Stomach (tissue), 9 donors: Measurements from ENCODE around the gene CNR1. TPM values are rescaled to one million over a fixed set of nuclear protein-coding genes. Genes with fewer than 3 reads are reported as not detected.

Experiments used
- DNase-seq, 2 donors: peaks; one replicate each; pipeline versions ENCODE4 v3.0.0 to v3.0.0-alpha.2; 2013 to 2019
- H3K27ac ChIP-seq, 5 donors: fragments of 200-600 bp in 4 of 5; sonication (generic) in 4 of 5; one replicate each; pipeline ENCODE4 v1.5.1; 2013 to 2019; ENCODE audit warnings: mild to moderate bottlenecking in 1 of 5, moderate library complexity in 1 of 5
- H3K27me3 ChIP-seq, 3 donors: fragments of 200-600 bp; sonication (generic); one replicate each; pipeline ENCODE4 v1.5.1; 2017 to 2019; ENCODE audit warnings: mixed run types in 1 of 3
- H3K36me3 ChIP-seq, 4 donors: fragments of 200-600 bp; sonication (generic); 1 replicate in 3 of 4; 2 replicates in 1 of 4; pipeline ENCODE4 v1.5.1; 2016 to 2019
- H3K4me1 ChIP-seq, 4 donors: fragments of 200-600 bp; sonication (generic); one replicate each; pipeline ENCODE4 v1.5.1; 2016 to 2019
- H3K4me3 ChIP-seq, 4 donors: fragments of 200-600 bp; sonication (generic) in 3 of 4; one replicate each; pipeline ENCODE4 v1.5.1; 2016 to 2019; ENCODE audit warnings: mild to moderate bottlenecking in 1 of 4
- H3K9me3 ChIP-seq, 4 donors: fragments of 200-600 bp; sonication (generic); one replicate each; pipeline ENCODE4 v1.5.1; 2016 to 2019
- CTCF ChIP-seq, 7 experiments: fragments of 450-650 bp in 4 of 7; fragments of 200-600 bp in 3 of 7; sonication (generic) in 3 of 7; IDR thresholded peaks; one replicate each; pipeline ENCODE4 v1.5.1; 2016 to 2019; ENCODE audit warnings: antibody characterized with exemption in 7 of 7, control low read depth in 2 of 7, mild to moderate bottlenecking in 1 of 7
- EP300 ChIP-seq: sonication (generic); formaldehyde crosslinking; IDR thresholded peaks from one replicate; pipeline ENCODE4 v1.6.1; 2017; ENCODE audit warnings: antibody characterized with exemption
- POLR2A ChIP-seq, 4 donors: fragments of 450-650 bp; IDR thresholded peaks; one replicate each; pipeline ENCODE4 v1.6.1; 2016; ENCODE audit warnings: antibody characterized with exemption in 4 of 4, control low read depth in 2 of 4, mild to moderate bottlenecking in 1 of 4, moderate library complexity in 1 of 4
- POLR2AphosphoS5 ChIP-seq, 3 donors: sonication (generic); formaldehyde crosslinking; IDR thresholded peaks; one replicate each; pipeline ENCODE4 v1.6.1; 2016; ENCODE audit warnings: antibody characterized with exemption in 3 of 3
- WGBS, 5 donors: extraction: QIAGEN DNeasy Blood & Tissue Kit in 3 of 5; methylation state at CpG; one replicate each; pipeline versions ENCODE4 v1.1.5 to v1.1.7; 2013 to 2018; 5-methylcytosine and 5-hydroxymethylcytosine counted together
- intact Hi-C: fragments of 100-400 bp; cut with DNase I; formaldehyde crosslinking; loops from one replicate; pipeline ENCODE4 v1.15.1; 2023; ENCODE audit warnings: low total_unique reads
- polyA plus RNA-seq, 3 donors: library from polyadenylated mRNA; stranded (reverse); fragments of 200-250 nt; gene quantifications; one replicate each; pipeline ENCODE4 v1.2.3, GENCODE V29; 2013
- total RNA-seq, 5 donors: library from RNA; depleted of rRNA; stranded (reverse); fragments of >200 nt; gene quantifications; one replicate each; pipeline versions ENCODE4 v1.1.0 to v1.2.3, GENCODE V29; 2014 to 2016
- donor health status: healthy with polysubstance abuse.
- donor health status: Bipolar disorder and iron deficiency.
- donor health status: healthy.

The CNR1 gene
- total and polyA plus RNA-seq, 8 donors: 0.31 to 15.2 (median 4.2) TPM

GRCh38 chr6:88184921-88185320 lies 18.8 kb upstream of the CNR1 start:
- 81 to 89% (median 84%) methylated on average over 4 of the region's 4 CpGs for whole genome bisulfite sequencing, 5 donors
- Histone ChIP-seq H3K36me3 (no peaks in the 10 kb centered on the region), H3K27ac (no peak overlapping the region), H3K4me3 (no peak overlapping the region), H3K4me1 (no peaks in the 10 kb centered on the region), H3K27me3 (peaks cover 0 to 8% (median 0%) of the 10 kb centered on the region in 3 donors), H3K9me3 (peaks cover 0 to 9% (median 4%) of the 10 kb centered on the region in 4 donors)
- DNase-seq: no peak
- TF ChIP-seq EP300 (no peak), CTCF (IDR thresholded peaks at IDR 0.05) (no peak), POLR2A (IDR thresholded peaks at IDR 0.05) (no peak), POLR2AphosphoS5 (IDR thresholded peaks at IDR 0.05) (no peak)
- intact Hi-C loops: no loop called here

GRCh38 chr6:88183471-88183870 lies 17.3 kb upstream of the CNR1 start:
- WGBS, 5 donors: 59 to 84% (median 74%) methylated on average over 2 of the region's 2 CpGs
- H3K4me1 ChIP-seq: no peaks in the 10 kb centered on the region
- no peak overlapping the region for H3K27ac ChIP-seq
- TF ChIP-seq POLR2A (IDR thresholded peaks at IDR 0.05) (no peak), CTCF (IDR thresholded peaks at IDR 0.05) (no peak), EP300 (no peak), POLR2AphosphoS5 (IDR thresholded peaks at IDR 0.05) (no peak)
- no peak overlapping the region for H3K4me3 ChIP-seq
- no peaks in the 10 kb centered on the region for H3K9me3 ChIP-seq
- intact Hi-C loops: no loop called here
- peaks cover 0 to 14% (median 0%) of the 10 kb centered on the region in 3 donors for H3K27me3 ChIP-seq
- no peak for DNase-seq
- H3K36me3 ChIP-seq: no peaks in the 10 kb centered on the region

GRCh38 chr6:88179692-88180091 lies 13.5 kb upstream of the CNR1 start:
- Histone ChIP-seq H3K4me1 (no peaks in the 10 kb centered on the region), H3K27ac (no peak overlapping the region), H3K4me3 (no peak overlapping the region), H3K36me3 (no peaks in the 10 kb centered on the region), H3K9me3 (no peaks in the 10 kb centered on the region), H3K27me3 (peaks cover 0 to 17% (median 0%) of the 10 kb centered on the region in 3 donors)
- WGBS, 5 donors: 0 to 10% (median 5%) methylated on average over 1 of the region's 1 CpG
- DNase-seq: no peak
- TF ChIP-seq POLR2AphosphoS5 (IDR thresholded peaks at IDR 0.05) (no peak), EP300 (no peak), CTCF (IDR thresholded peaks at IDR 0.05) (no peak), POLR2A (IDR thresholded peaks at IDR 0.05) (no peak)
- intact Hi-C loops: no loop called here

- 44 to 62% (median 55%) methylated on average over 3 of the region's 3 CpGs for WGBS, 5 donors
- H3K4me3 ChIP-seq: no peak overlapping the region
- peaks cover 0 to 23% (median 0%) of the 10 kb centered on the region in 3 donors for H3K27me3 ChIP-seq
- no peak overlapping the region for H3K27ac ChIP-seq
- TF ChIP-seq EP300 (no peak), POLR2AphosphoS5 (IDR thresholded peaks at IDR 0.05) (no peak), POLR2A (IDR thresholded peaks at IDR 0.05) (no peak), CTCF (IDR thresholded peaks at IDR 0.05) (no peak)
- intact Hi-C loops: no loop called here
- H3K9me3 ChIP-seq: no peaks in the 10 kb centered on the region
- no peaks in the 10 kb centered on the region for H3K4me1 ChIP-seq
- DNase-seq: no peak
- no peaks in the 10 kb centered on the region for H3K36me3 ChIP-seq
Measured at GRCh38 chr6:88177961-88178464, 11.9 kb upstream of the CNR1 start.
